BE2C (cell line): ENCODE results near the gene SLC7A10.

Experiments
- DNase-seq: peaks from one replicate; pipeline ENCODE4 v3.0.0-alpha.2; 2020
- H3K27me3 ChIP-seq: fragments of 250-450 bp; sonication (Bioruptor Pico); 2 replicates; pipeline ENCODE4 v1.5.1; 2020; ENCODE audit warnings: mild to moderate bottlenecking
- H3K36me3 ChIP-seq: fragments of 250-450 bp; sonication (Bioruptor Pico); 2 replicates; pipeline ENCODE4 v1.5.1; 2020; ENCODE audit warnings: mild to moderate bottlenecking
- H3K4me1 ChIP-seq: fragments of 250-450 bp; sonication (Bioruptor Pico); 2 replicates; pipeline ENCODE4 v1.5.1; 2020
- H3K4me3 ChIP-seq: 2 replicates; pipeline ENCODE4 v1.5.1; 2011; ENCODE audit warnings: low read depth, low read length
- H3K9me3 ChIP-seq: fragments of 250-450 bp; sonication (Bioruptor Pico); 2 replicates; pipeline ENCODE4 v1.5.1; 2020
- CTCF ChIP-seq: IDR thresholded peaks from 2 replicates; pipeline ENCODE4 v1.5.1; 2012; ENCODE audit warnings: mild to moderate bottlenecking, low read depth, low read length

SLC7A10 gene

GRCh38 chr19:33241091-33241529 lies 15.5 kb upstream of the SLC7A10 start:
- no peak for TF ChIP-seq CTCF
- H3K27me3 ChIP-seq = no peaks in the 10 kb centered on the region
- no peak for DNase-seq
- H3K9me3 ChIP-seq = peaks cover 5% of the 10 kb centered on the region; the same call in 1 of the 2 replicates
- H3K4me1 ChIP-seq = no peaks in the 10 kb centered on the region
- H3K4me3 ChIP-seq = no peak overlapping the region
- no peaks in the 10 kb centered on the region for H3K36me3 ChIP-seq

- Histone ChIP-seq H3K9me3 (no peaks in the 10 kb centered on the region), H3K4me3 (no peak overlapping the region), H3K27me3 (no peaks in the 10 kb centered on the region), H3K36me3 (no peaks in the 10 kb centered on the region), H3K4me1 (no peaks in the 10 kb centered on the region; the same call in 1 of the 2 replicates)
- DNase-seq = no peak
- TF ChIP-seq CTCF = no peak
Observed at GRCh38 chr19:33240181-33240771, 14.6 kb upstream of the SLC7A10 start.

- no peak for DNase-seq
- Histone ChIP-seq H3K9me3 (no peaks in the 10 kb centered on the region), H3K4me1 (no peaks in the 10 kb centered on the region; the same call in 1 of the 2 replicates), H3K27me3 (no peaks in the 10 kb centered on the region), H3K4me3 (no peak overlapping the region), H3K36me3 (no peaks in the 10 kb centered on the region)
- TF ChIP-seq CTCF = no peak
Observed at GRCh38 chr19:33239223-33239975, 13.7 kb upstream of the SLC7A10 start.

- H3K9me3 ChIP-seq = no peaks in the 10 kb centered on the region
- H3K4me1 ChIP-seq = no peaks in the 10 kb centered on the region; the same call in 1 of the 2 replicates
- H3K27me3 ChIP-seq = no peaks in the 10 kb centered on the region
- H3K36me3 ChIP-seq = no peaks in the 10 kb centered on the region
- DNase-seq = no peak
- no peak overlapping the region for H3K4me3 ChIP-seq
- TF ChIP-seq CTCF = no peak
Observed at GRCh38 chr19:33238481-33239149, 13.0 kb upstream of the SLC7A10 start.

GRCh38 chr19:33236696-33237390 lies 11.2 kb upstream of the SLC7A10 start:
- Histone ChIP-seq H3K4me3 (no peak overlapping the region), H3K4me1 (no peaks in the 10 kb centered on the region; the same call in 1 of the 2 replicates), H3K27me3 (no peaks in the 10 kb centered on the region), H3K9me3 (no peaks in the 10 kb centered on the region), H3K36me3 (no peaks in the 10 kb centered on the region)
- no peak for TF ChIP-seq CTCF
- no peak for DNase-seq
